SKM-1 treated with dmso at 0.1 percent for 144 hours (cell line): ENCODE measurements around the gene MT2A.
A peak's percentile ranks its signal among the peaks of the same experiment; 100 is the strongest.

Source experiments
- DNase-seq: peaks from one replicate; lab custom pipeline; 2025; ENCODE audit not compliant: unreplicated experiment; lab: John Stamatoyannopoulos, UW

The MT2A gene

GRCh38 chr16:56594292-56594619, 14.1 kb upstream of the MT2A start:
- no peak for DNase-seq

GRCh38 chr16:56600398-56600999, 7.9 kb upstream of the MT2A start:
- peak; percentile 55 for DNase-seq

GRCh38 chr16:56601325-56601724, 7.1 kb upstream of the MT2A start:
- DNase-seq = no peak

GRCh38 chr16:56603589-56603988, 4.8 kb upstream of the MT2A start:
- DNase-seq = no peak

GRCh38 chr16:56604966-56605365, 3.4 kb upstream of the MT2A start:
- no peak for DNase-seq

- no peak for DNase-seq
Observed at GRCh38 chr16:56605475-56605874, 2.9 kb upstream of the MT2A start.

- no peak for DNase-seq
Observed at GRCh38 chr16:56606071-56606475, 2.3 kb upstream of the MT2A start.

- no peak for DNase-seq
Observed at GRCh38 chr16:56606476-56607108, 1.8 kb upstream of the MT2A start.

GRCh38 chr16:56607109-56607618, 1.2 kb upstream of the MT2A start:
- DNase-seq = no peak

- no peak for DNase-seq
Observed at GRCh38 chr16:56607675-56608042, 725 bp upstream of the MT2A start.

GRCh38 chr16:56608876-56609462, 585 bp downstream of the MT2A start:
- DNase-seq = no peak

- peak; percentile 84 for DNase-seq
Observed at GRCh38 chr16:56609463-56609921, 1.1 kb downstream of the MT2A start.

- no peak for DNase-seq
Observed at GRCh38 chr16:56610017-56610608, 1.7 kb downstream of the MT2A start.

GRCh38 chr16:56610609-56611111, 2.3 kb downstream of the MT2A start:
- DNase-seq = no peak

- no peak for DNase-seq
Observed at GRCh38 chr16:56611281-56611833, 3.0 kb downstream of the MT2A start.

GRCh38 chr16:56613706-56614105, 5.3 kb downstream of the MT2A start:
- DNase-seq = no peak

GRCh38 chr16:56614549-56614991, 6.2 kb downstream of the MT2A start:
- DNase-seq = no peak

- no peak for DNase-seq
Observed at GRCh38 chr16:56615353-56615752, 7.0 kb downstream of the MT2A start.

- DNase-seq = no peak
Observed at GRCh38 chr16:56616608-56617211, 8.3 kb downstream of the MT2A start.

GRCh38 chr16:56617212-56618085, 9.1 kb downstream of the MT2A start:
- DNase-seq = no peak
